MM.1S (cell line): ENCODE data around the gene CTDSP2.

ENCODE experiments used
- CTCF ChIP-seq: fragments of 300-600 bp; sonication (generic); IDR thresholded peaks from 2 replicates; pipeline ENCODE4 v1.5.1; 2016; ENCODE audit warnings: antibody characterized with exemption, low read length, mixed read lengths
- EZH2 ChIP-seq: fragments of 300-600 bp; sonication (generic); optimal IDR thresholded peaks from 2 replicates; pipeline ENCODE3; 2017; ENCODE audit warnings: low read depth, mild to moderate bottlenecking, antibody characterized with exemption, low read length, mixed read lengths

- TF ChIP-seq EZH2 (no peak), CTCF (no peak)
Observed at GRCh38 chr12:57836442-57837375, 9.8 kb downstream of the CTDSP2 start.
